IMR-90 (cell line): ENCODE measurements around the gene COL27A1. TPM values are rescaled to one million over a fixed set of nuclear protein-coding genes. Genes with fewer than 3 reads are reported as not detected.

ENCODE experiments used
- ATAC-seq: fragments of 200-7000 bp; cut with Tn5 transposase; 2 replicates; pipeline ENCODE4 v1.9.1; 2020; ENCODE audit warnings: low read depth, mild to moderate bottlenecking, moderate library complexity
- BruUV-seq: library from RNA; stranded (reverse); fragments of 400-500 nt; replicated peaks from 2 replicates; lab custom pipeline; 2021; lab: Mats Ljungman, UMichigan
- CTCF ChIA-PET: fragments of 300-600 bp; formaldehyde crosslinking; extraction: SDS; loops from one replicate; lab custom pipeline; 2021; ENCODE audit warnings: antibody characterized with exemption; lab: Yijun Ruan, JAX
- POLR2A ChIA-PET: fragments of 300-600 bp; sonication (Branson Sonifier 250); formaldehyde crosslinking; loops from one replicate; lab custom pipeline; 2022; ENCODE audit warnings: antibody characterized with exemption; ENCODE audit not compliant: unreplicated experiment; lab: Charles Lee
- DNase-seq: peaks from one replicate; pipeline ENCODE4 v3.0.0; 2013
- H2AFZ ChIP-seq: replicated peaks from 2 replicates; pipeline ENCODE3; 2013; ENCODE audit warnings: low read length, mild to moderate bottlenecking; ENCODE audit not compliant: poor library complexity
- H2AK5ac ChIP-seq: 2 replicates; pipeline ENCODE4 v1.6.1; 2013; ENCODE audit warnings: low read depth, low read length, inconsistent platforms
- H2AK9ac ChIP-seq: replicated peaks from 2 replicates; pipeline ENCODE3; 2013; ENCODE audit warnings: mild to moderate bottlenecking, low read depth, low read length, moderate library complexity; ENCODE audit not compliant: poor library complexity
- H2BK120ac ChIP-seq: 2 replicates; pipeline ENCODE4 v1.6.1; 2013; ENCODE audit warnings: low read depth, low read length, inconsistent platforms
- H2BK15ac ChIP-seq: 3 replicates; pipeline ENCODE4 v1.6.1; 2013; ENCODE audit warnings: low read depth, low read length, inconsistent platforms
- H2BK20ac ChIP-seq: 2 replicates; pipeline ENCODE4 v1.6.1; 2013; ENCODE audit warnings: low read depth, mild to moderate bottlenecking, inconsistent platforms, low read length, moderate library complexity
- H2BK5ac ChIP-seq: 2 replicates; pipeline ENCODE4 v1.6.1; 2013; ENCODE audit warnings: mild to moderate bottlenecking, low read depth, low read length, inconsistent platforms; ENCODE audit not compliant: poor library complexity, severe bottlenecking
- H3K14ac ChIP-seq: replicated peaks from 2 replicates; pipeline ENCODE4 v1.6.1; 2013; ENCODE audit warnings: low read depth, low read length, inconsistent platforms
- H3K18ac ChIP-seq: 2 replicates; pipeline ENCODE4 v1.6.1; 2013; ENCODE audit warnings: low read depth, low read length, control low read depth
- H3K23ac ChIP-seq: 2 replicates; pipeline ENCODE4 v1.6.1; 2013; ENCODE audit warnings: low read depth, low read length, inconsistent platforms
- H3K27ac ChIP-seq: 2 replicates; pipeline ENCODE4 v1.5.1; 2013; ENCODE audit warnings: mild to moderate bottlenecking, control low read depth, low read length; ENCODE audit not compliant: insufficient read depth
- H3K27me3 ChIP-seq: 2 replicates; pipeline ENCODE4 v1.6.1; 2013; ENCODE audit warnings: low read length; ENCODE audit not compliant: control insufficient read depth, insufficient read depth
- H3K36me3 ChIP-seq: 2 replicates; pipeline ENCODE4 v1.6.1; 2013; ENCODE audit warnings: low read length, mixed read lengths; ENCODE audit not compliant: control insufficient read depth, insufficient read depth
- H3K4ac ChIP-seq: 2 replicates; pipeline ENCODE4 v1.6.1; 2013; ENCODE audit warnings: low read depth, low read length, inconsistent platforms
- H3K4me1 ChIP-seq: 2 replicates; pipeline ENCODE4 v1.6.1; 2013; ENCODE audit warnings: low read length, mixed read lengths; ENCODE audit not compliant: control insufficient read depth, insufficient read depth
- H3K4me2 ChIP-seq: 2 replicates; pipeline ENCODE4 v1.6.1; 2013; ENCODE audit warnings: low read depth, mild to moderate bottlenecking, control low read depth, low read length, moderate library complexity
- H3K4me3 ChIP-seq: 2 replicates; pipeline ENCODE4 v1.5.1; 2013; ENCODE audit warnings: low read depth, mild to moderate bottlenecking, control low read depth, low read length, moderate library complexity; ENCODE audit not compliant: insufficient read depth
- H3K56ac ChIP-seq: 2 replicates; pipeline ENCODE4 v1.6.1; 2013; ENCODE audit warnings: low read length, inconsistent platforms; ENCODE audit not compliant: insufficient read depth; ENCODE audit errors: extremely low read depth
- H3K79me1 ChIP-seq, 2 experiments: 2 replicates each; pipeline ENCODE4 v1.6.1; 2013; ENCODE audit warnings: low read length in 2 of 2, inconsistent platforms in 1 of 2, low read depth in 1 of 2
- H3K9ac ChIP-seq: 2 replicates; pipeline ENCODE4 v1.6.1; 2013; ENCODE audit warnings: low read depth, low read length, control low read depth
- H3K9me1 ChIP-seq: 2 replicates; pipeline ENCODE4 v1.6.1; 2013; ENCODE audit warnings: low read length, inconsistent platforms; ENCODE audit not compliant: insufficient read depth
- H3K9me3 ChIP-seq: 2 replicates; pipeline ENCODE4 v1.6.1; 2013; ENCODE audit warnings: low read length; ENCODE audit not compliant: control insufficient read depth, insufficient read depth
- H4K20me1 ChIP-seq: 2 replicates; pipeline ENCODE4 v1.6.1; 2013; ENCODE audit warnings: low read length, inconsistent platforms; ENCODE audit not compliant: insufficient read depth
- H4K5ac ChIP-seq: 2 replicates; pipeline ENCODE4 v1.6.1; 2013; ENCODE audit warnings: mild to moderate bottlenecking, low read depth, low read length, control low read depth
- H4K8ac ChIP-seq, 2 experiments: 2 replicates each; pipeline ENCODE4 v1.6.1; 2013; ENCODE audit warnings: low read depth in 2 of 2, low read length in 2 of 2, control low read depth in 1 of 2, inconsistent platforms in 1 of 2
- H4K91ac ChIP-seq: 2 replicates; pipeline ENCODE4 v1.6.1; 2013; ENCODE audit warnings: low read depth, low read length, inconsistent platforms; ENCODE audit not compliant: insufficient read depth
- BHLHE40 ChIP-seq: fragments of 150-350 bp; IDR thresholded peaks from 2 replicates; pipeline ENCODE4 v1.6.1; 2016; ENCODE audit warnings: mild to moderate bottlenecking, low read depth, low read length
- CEBPB ChIP-seq: IDR thresholded peaks from 2 replicates; pipeline ENCODE4 v1.6.1; 2012; ENCODE audit warnings: low read depth, low read length, improper control_type of control experiment
- CHD1 ChIP-seq: IDR thresholded peaks from 2 replicates; pipeline ENCODE4 v1.6.1; 2012; ENCODE audit warnings: low read depth, low read length, improper control_type of control experiment
- CTCF ChIP-seq: conservative IDR thresholded peaks from 2 replicates; pipeline ENCODE4 v1.5.1; 2012; ENCODE audit warnings: mild to moderate bottlenecking, low read depth, low read length, improper control_type of control experiment
- ELK1 ChIP-seq: fragments of 150-350 bp; IDR thresholded peaks from 2 replicates; pipeline ENCODE4 v1.6.1; 2016; ENCODE audit warnings: low read depth, mild to moderate bottlenecking, low read length, moderate library complexity, borderline replicate concordance
- FOS ChIP-seq: fragments of 150-350 bp; IDR thresholded peaks from 2 replicates; pipeline ENCODE4 v1.6.1; 2016; ENCODE audit warnings: low read depth, low read length
- MAFK ChIP-seq: IDR thresholded peaks from 2 replicates; pipeline ENCODE4 v1.6.1; 2012; ENCODE audit warnings: low read depth, low read length, improper control_type of control experiment
- MXI1 ChIP-seq: IDR thresholded peaks from 2 replicates; pipeline ENCODE4 v1.6.1; 2012; ENCODE audit warnings: low read depth, mild to moderate bottlenecking, low read length, moderate library complexity, borderline replicate concordance
- NFE2L2 ChIP-seq: fragments of 150-350 bp; IDR thresholded peaks from 2 replicates; pipeline ENCODE4 v1.6.1; 2016; ENCODE audit warnings: low read depth, mild to moderate bottlenecking, low read length
- POLR2A ChIP-seq: IDR thresholded peaks from 2 replicates; pipeline ENCODE4 v1.6.1; 2012; ENCODE audit warnings: mild to moderate bottlenecking, low read depth, low read length
- RAD21 ChIP-seq: IDR thresholded peaks from 2 replicates; pipeline ENCODE4 v1.6.1; 2012; ENCODE audit warnings: low read length, improper control_type of control experiment
- RCOR1 ChIP-seq: IDR thresholded peaks from 2 replicates; pipeline ENCODE4 v1.6.1; 2012; ENCODE audit warnings: mild to moderate bottlenecking, low read length, improper control_type of control experiment; ENCODE audit not compliant: insufficient replicate concordance
- RFX5 ChIP-seq: IDR thresholded peaks from 2 replicates; pipeline ENCODE4 v1.8.0; 2012; ENCODE audit warnings: low read depth, mild to moderate bottlenecking, low read length, moderate library complexity
- SMC3 ChIP-seq: fragments of 150-350 bp; IDR thresholded peaks from 2 replicates; pipeline ENCODE4 v1.6.1; 2016; ENCODE audit warnings: low read depth, mild to moderate bottlenecking, antibody characterized with exemption, low read length, moderate library complexity
- USF2 ChIP-seq: fragments of 150-350 bp; IDR thresholded peaks from 2 replicates; pipeline ENCODE4 v1.6.1; 2017; ENCODE audit warnings: mild to moderate bottlenecking, antibody characterized with exemption, low read length, low read depth
- WGBS, 2 experiments: methylation state at CpG; one replicate each; pipeline versions ENCODE4 v1.1.5 to v1.1.7; 2013; ENCODE audit warnings: missing lambda C conversion rate in 2 of 2; ENCODE audit not compliant: insufficient read length in 1 of 2; ENCODE audit errors: extremely low coverage in 2 of 2; 5-methylcytosine and 5-hydroxymethylcytosine counted together
- dilution Hi-C: fragments of 300-500 bp; cut with HindIII; formaldehyde crosslinking; loops from one replicate; pipeline ENCODE4 v1.14.3; 2018; ENCODE audit warnings: low sequenced_read_pairs; ENCODE audit not compliant: unreplicated experiment
- in situ Hi-C: fragments of 300-500 bp; cut with MboI; formaldehyde crosslinking; loops from 3 replicates; pipeline ENCODE4 v1.14.3; 2019; ENCODE audit warnings: low sequenced_read_pairs, inconsistent platforms, mixed read lengths
- intact Hi-C: fragments of 100-400 bp; cut with micrococcal nuclease; formaldehyde crosslinking; loops from 2 replicates; pipeline ENCODE4 v1.10.0; 2022
- polyA plus RNA-seq, 3 experiments: library from polyadenylated mRNA; depleted of rRNA; stranded (reverse); fragments of >200 nt; gene quantifications; 2 replicates each; pipeline ENCODE4 v1.2.3, GENCODE V29; 2012; ENCODE audit warnings: low replicate concordance in 1 of 3
- total RNA-seq: library from RNA; depleted of rRNA; stranded (reverse); fragments of >200 nt; gene quantifications from 2 replicates; pipeline ENCODE4 v1.2.3, GENCODE V29; 2012

COL27A1 gene
- total and polyA plus RNA-seq, 2 of the 4 experiments (the other 2 are of a cell fraction) = 3.2 to 18.3 TPM

GRCh38 chr9:114119242-114120191, 35.8 kb upstream of the COL27A1 start:
- in situ Hi-C loops = no loop called here
- no peak for ATAC-seq
- no peak for TF ChIP-seq USF2
- TF ChIP-seq BHLHE40 = no peak
- TF ChIP-seq ELK1 = no peak
- no peak for TF ChIP-seq CEBPB
- TF ChIP-seq FOS = no peak
- no peak for TF ChIP-seq POLR2A
- TF ChIP-seq RAD21 = no peak
- TF ChIP-seq SMC3 = no peak
- no peak for TF ChIP-seq MAFK
- TF ChIP-seq RFX5 = no peak
- no peak for TF ChIP-seq CTCF
- no peak for TF ChIP-seq MXI1
- TF ChIP-seq CHD1 = no peak
- TF ChIP-seq NFE2L2 = no peak
- TF ChIP-seq RCOR1 = no peak

More at GRCh38 chr9:114119242-114120191, 35.8 kb upstream of the COL27A1 start:
- Histone ChIP-seq H3K27ac (no peak overlapping the region), H3K9me3 (0 out of 2 replicates have a peak, but pooled peaks cover 2% of the 10 kb centered on the region), H3K27me3 (peaks cover 74% of the 10 kb centered on the region), H3K18ac (no peak overlapping the region), H2AK5ac (no peak overlapping the region), H4K5ac (no peak overlapping the region), H3K4me2 (no peak overlapping the region), H3K4me1 (no peaks in the 10 kb centered on the region), H3K9me1 (no peaks in the 10 kb centered on the region; the same call in 1 of the 2 replicates), H2BK120ac (no peak overlapping the region), H2BK15ac (no peak overlapping the region), H4K20me1 (no peaks in the 10 kb centered on the region), H2AK9ac (no peak overlapping the region), H3K56ac (no peak overlapping the region), H4K91ac (no peak overlapping the region), H4K8ac (no peak overlapping the region), H2AFZ (no peak overlapping the region), H3K36me3 (no peaks in the 10 kb centered on the region), H3K9ac (no peak overlapping the region), H3K14ac (no peak overlapping the region), H3K79me1 (no peaks in the 10 kb centered on the region), H2BK20ac (no peak overlapping the region), H3K23ac (no peak overlapping the region; the same call in 1 of the 2 replicates), H3K4ac (no peak overlapping the region), H3K4me3 (no peak overlapping the region), H2BK5ac (no peak overlapping the region)
- POLR2A ChIA-PET = no interaction called here
- no TSS peak for BruUV-seq
- dilution Hi-C loops (no loop called here), intact Hi-C loops (no loop called here)
- CTCF ChIA-PET = no interaction called here
- DNase-seq = no peak
- WGBS, 2 experiments = 0% methylated on average over 1 of the region's 9 CpGs; no CpG with 5 or more reads in 1 of the 2 experiments
